Natural killer cell (primary cell): ENCODE measurements around the gene CD48. TPM values are rescaled to one million over a fixed set of nuclear protein-coding genes. Genes with fewer than 3 reads are reported as not detected.
"Not testable (repeated sequence)": the region's sequence is repeated elsewhere in the genome, so short reads cannot be mapped to it uniquely, and the experiment has no call there.

Experiments
- ATAC-seq, 3 donors: fragments of 150-1000 bp in 2 of 3; fragments of 200-7000 bp in 1 of 3; cut with Tn5 transposase; 1 replicate in 1 of 3; 2 replicates in 2 of 3; pipeline ENCODE4 v1.10.0; 2021; ENCODE audit warnings: mild to moderate bottlenecking in 2 of 3, moderate library complexity in 2 of 3
- DNase-seq, 2 donors: peaks; one replicate each; pipeline versions ENCODE4 v3.0.0 to v3.0.0-alpha.2; 2013 to 2021; ENCODE audit warnings: mixed read lengths in 1 of 2
- H3K27ac ChIP-seq: one replicate; pipeline ENCODE4 v1.5.1; 2013; ENCODE audit warnings: mild to moderate bottlenecking, low read length
- H3K27me3 ChIP-seq: one replicate; pipeline ENCODE4 v1.6.1; 2013; ENCODE audit warnings: low read length; ENCODE audit not compliant: control insufficient read depth, insufficient read depth
- H3K36me3 ChIP-seq: one replicate; pipeline ENCODE4 v1.6.1; 2013; ENCODE audit warnings: low read length; ENCODE audit not compliant: control insufficient read depth, insufficient read depth
- H3K4me1 ChIP-seq: one replicate; pipeline ENCODE4 v1.6.1; 2013; ENCODE audit warnings: low read length; ENCODE audit not compliant: control insufficient read depth, insufficient read depth
- H3K4me3 ChIP-seq: one replicate; pipeline ENCODE4 v1.5.1; 2013; ENCODE audit warnings: low read length
- H3K9me3 ChIP-seq: one replicate; pipeline ENCODE4 v1.6.1; 2013; ENCODE audit warnings: low read length; ENCODE audit not compliant: control insufficient read depth, insufficient read depth
- H3K27ac Mint-ChIP-seq, 2 donors: one replicate each; pipeline ENCODE4 v1.8.0; 2022; ENCODE audit warnings: mild to moderate bottlenecking in 2 of 2, mixed read lengths in 2 of 2, moderate library complexity in 1 of 2
- H3K27me3 Mint-ChIP-seq, 2 donors: one replicate each; pipeline ENCODE4 v1.8.0; 2022; ENCODE audit warnings: low read depth in 2 of 2, mixed read lengths in 2 of 2
- H3K36me3 Mint-ChIP-seq: one replicate; pipeline ENCODE4 v1.8.0; 2022; ENCODE audit warnings: mixed read lengths
- H3K4me1 Mint-ChIP-seq, 2 donors: one replicate each; pipeline ENCODE4 v1.8.0; 2022; ENCODE audit warnings: mixed read lengths in 2 of 2
- H3K4me3 Mint-ChIP-seq: one replicate; pipeline ENCODE4 v1.8.0; 2022; ENCODE audit warnings: mild to moderate bottlenecking, moderate library complexity, mixed read lengths
- H3K9me3 Mint-ChIP-seq, 2 donors: one replicate each; pipeline ENCODE4 v1.8.0; 2022; ENCODE audit warnings: mixed read lengths in 2 of 2
- WGBS: methylation state at CpG from one replicate; pipeline ENCODE4 v1.1.7; 2013; ENCODE audit warnings: missing lambda C conversion rate; ENCODE audit not compliant: insufficient coverage; 5-methylcytosine and 5-hydroxymethylcytosine counted together
- intact Hi-C: fragments of 100-400 bp; cut with micrococcal nuclease; formaldehyde crosslinking; loops from one replicate; pipeline ENCODE4 v1.14.2; 2022
- total RNA-seq, 4 donors: library from RNA; stranded (reverse); fragments of 120-200 nt in 1 of 4; gene quantifications; one replicate each; pipeline versions ENCODE4 v1.2.3 to v1.2.4, GENCODE V29; 2013 to 2022
- TF ChIP-seq, protein P1 (sequence below): fragments of 200-600 bp; IDR thresholded peaks from one replicate; pipeline ENCODE4 v1.8.0; 2022; ENCODE audit warnings: antibody characterized with exemption

The CD48 gene
- total RNA-seq, 3 donors from 2014 or later (not counting 1 experiment from before 2014, with no cell fraction given), result 213 to 249 (median 223) TPM

GRCh38 chr1:160653620-160654016 lies 58.0 kb downstream of the CD48 start:
- H3K4me1 Mint-ChIP-seq, result peaks cover 11 to 15% of the 10 kb centered on the region in 2 donors
- TF ChIP-seq, protein P1, sequence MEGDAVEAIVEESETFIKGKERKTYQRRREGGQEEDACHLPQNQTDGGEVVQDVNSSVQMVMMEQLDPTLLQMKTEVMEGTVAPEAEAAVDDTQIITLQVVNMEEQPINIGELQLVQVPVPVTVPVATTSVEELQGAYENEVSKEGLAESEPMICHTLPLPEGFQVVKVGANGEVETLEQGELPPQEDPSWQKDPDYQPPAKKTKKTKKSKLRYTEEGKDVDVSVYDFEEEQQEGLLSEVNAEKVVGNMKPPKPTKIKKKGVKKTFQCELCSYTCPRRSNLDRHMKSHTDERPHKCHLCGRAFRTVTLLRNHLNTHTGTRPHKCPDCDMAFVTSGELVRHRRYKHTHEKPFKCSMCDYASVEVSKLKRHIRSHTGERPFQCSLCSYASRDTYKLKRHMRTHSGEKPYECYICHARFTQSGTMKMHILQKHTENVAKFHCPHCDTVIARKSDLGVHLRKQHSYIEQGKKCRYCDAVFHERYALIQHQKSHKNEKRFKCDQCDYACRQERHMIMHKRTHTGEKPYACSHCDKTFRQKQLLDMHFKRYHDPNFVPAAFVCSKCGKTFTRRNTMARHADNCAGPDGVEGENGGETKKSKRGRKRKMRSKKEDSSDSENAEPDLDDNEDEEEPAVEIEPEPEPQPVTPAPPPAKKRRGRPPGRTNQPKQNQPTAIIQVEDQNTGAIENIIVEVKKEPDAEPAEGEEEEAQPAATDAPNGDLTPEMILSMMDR, result no peak
- DNase-seq, result no peak
- H3K9me3 Mint-ChIP-seq, result no peaks in the 10 kb centered on the region
- H3K36me3 ChIP-seq, result no peaks in the 10 kb centered on the region
- WGBS, result 60% methylated on average over 1 of the region's 2 CpGs
- H3K27me3 ChIP-seq, result no peaks in the 10 kb centered on the region
- peaks cover 7 to 12% of the 10 kb centered on the region in 2 donors for H3K27me3 Mint-ChIP-seq
- no peaks in the 10 kb centered on the region for H3K36me3 Mint-ChIP-seq
- intact Hi-C loops, result no loop called here
- H3K9me3 ChIP-seq, result no peaks in the 10 kb centered on the region
- no peak overlapping the region for H3K4me3 ChIP-seq
- ATAC-seq, result no peak
- no peak overlapping the region for H3K4me3 Mint-ChIP-seq
- H3K4me1 ChIP-seq, result peaks cover 9% of the 10 kb centered on the region
- no peak overlapping the region for H3K27ac ChIP-seq
- H3K27ac Mint-ChIP-seq, result no peak overlapping the region

DNA sequence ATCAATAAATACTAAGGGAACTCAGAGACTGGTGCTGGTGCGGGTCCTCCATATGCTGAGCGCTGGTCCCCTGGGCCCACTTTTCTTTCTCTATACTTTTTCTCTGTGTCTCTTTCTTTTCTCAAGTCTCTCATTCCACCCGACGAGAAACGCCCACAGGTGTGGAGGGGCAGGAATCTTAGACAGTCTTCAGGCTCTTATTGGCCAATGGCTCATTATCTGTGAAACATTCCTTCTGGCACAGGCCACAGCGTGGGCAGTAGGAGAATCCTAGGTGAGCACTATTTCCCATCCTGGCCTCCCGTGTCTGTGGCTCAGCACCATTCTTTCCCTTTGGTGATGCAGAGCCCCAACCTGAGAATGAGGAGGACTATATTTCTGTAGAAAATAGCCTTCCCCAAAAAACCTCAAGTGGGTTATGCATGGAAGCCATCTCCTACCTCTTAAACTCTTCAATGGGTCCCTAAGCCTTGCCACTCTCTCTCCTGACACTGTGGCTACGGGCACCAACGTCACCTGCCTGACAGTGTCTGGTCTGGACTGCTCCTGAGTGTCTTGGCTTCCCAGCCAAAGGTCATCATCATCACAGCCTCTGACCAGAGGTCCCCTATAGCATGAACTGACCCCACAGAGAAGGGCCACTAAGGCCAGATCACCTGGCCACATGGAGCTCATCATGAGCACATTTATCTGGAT lies 58.5 kb downstream of the CD48 start:
- H3K4me1 Mint-ChIP-seq, result peaks cover 11 to 15% of the 10 kb centered on the region in 2 donors
- intact Hi-C loops, result no loop called here

GRCh38 chr1:160652065-160652641 lies 59.5 kb downstream of the CD48 start:
- 79% methylated on average over 8 of the region's 8 CpGs for WGBS
- H3K9me3 ChIP-seq, H3K36me3 Mint-ChIP-seq, H3K4me3 ChIP-seq, H3K27me3 ChIP-seq, H3K27ac ChIP-seq, H3K4me1 ChIP-seq, H3K4me3 Mint-ChIP-seq, H3K9me3 Mint-ChIP-seq, H3K36me3 ChIP-seq, H3K27ac Mint-ChIP-seq, intact Hi-C loops, ATAC-seq: not testable (repeated sequence)
- DNase-seq, result peak in 1 of 2 donors; percentile 39
- Mint-ChIP-seq H3K4me1 (peaks cover 15 to 19% of the 10 kb centered on the region in 2 donors), H3K27me3 (peaks cover 8 to 22% of the 10 kb centered on the region in 2 donors)

More for the DNA sequence above, 58.5 kb downstream of the CD48 start:
- Mint-ChIP-seq H3K36me3 (no peaks in the 10 kb centered on the region), H3K27me3 (peaks cover 4 to 17% of the 10 kb centered on the region in 2 donors), H3K27ac (no peak overlapping the region), H3K4me3 (no peak overlapping the region), H3K9me3 (no peaks in the 10 kb centered on the region)
- ATAC-seq, result no peak
- Histone ChIP-seq H3K27me3 (no peaks in the 10 kb centered on the region), H3K9me3 (no peaks in the 10 kb centered on the region), H3K27ac (no peak overlapping the region), H3K4me1 (peaks cover 9% of the 10 kb centered on the region), H3K36me3 (no peaks in the 10 kb centered on the region), H3K4me3 (no peak overlapping the region)
- TF ChIP-seq, protein P1, result no peak
- no peak for DNase-seq
- WGBS, result 93% methylated on average over 9 of the region's 9 CpGs

DNA sequence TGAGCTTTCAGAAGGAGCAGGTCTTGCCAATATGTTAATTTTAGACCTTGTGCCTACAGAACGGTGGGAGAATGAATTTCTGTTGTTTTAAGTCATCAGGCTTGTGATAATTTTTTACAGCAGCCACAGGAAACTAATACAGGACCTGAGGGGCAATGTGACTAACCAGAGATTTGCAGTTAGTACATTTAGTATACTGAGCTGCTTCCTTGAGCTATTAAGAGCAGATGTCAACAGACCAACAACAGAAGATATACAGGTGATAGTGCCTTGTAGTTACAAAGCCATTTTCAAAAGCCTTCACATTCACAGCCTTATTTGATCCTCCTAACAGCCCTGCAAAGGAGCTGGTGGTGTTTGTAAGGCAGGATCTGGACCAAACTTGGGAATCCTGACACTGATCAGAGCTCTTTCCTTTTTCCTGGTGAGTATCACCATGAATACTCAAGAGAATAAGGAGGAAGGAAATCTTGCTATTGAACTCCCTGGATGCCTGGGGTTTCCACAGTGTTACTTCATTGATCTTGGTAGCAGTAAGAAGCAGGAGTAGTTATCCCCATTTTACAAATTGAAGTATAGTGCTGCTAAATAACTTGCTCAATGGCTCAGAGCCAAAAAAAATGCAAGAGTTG lies 60.1 kb downstream of the CD48 start:
- Histone ChIP-seq H3K36me3 (no peaks in the 10 kb centered on the region), H3K4me3 (no peak overlapping the region), H3K9me3 (no peaks in the 10 kb centered on the region), H3K27ac (no peak overlapping the region), H3K4me1 (peaks cover 14% of the 10 kb centered on the region), H3K27me3 (no peaks in the 10 kb centered on the region)
- intact Hi-C loops, result no loop called here
- WGBS, result 10% methylated on average over 1 of the region's 1 CpG
- Mint-ChIP-seq H3K4me3 (no peak overlapping the region), H3K27ac (peak overlapping the region in 1 of 2 donors; percentile 46), H3K27me3 (peaks cover 8 to 25% of the 10 kb centered on the region in 2 donors), H3K36me3 (no peaks in the 10 kb centered on the region), H3K9me3 (no peaks in the 10 kb centered on the region), H3K4me1 (peaks cover 18 to 23% of the 10 kb centered on the region in 2 donors)
- no peak for ATAC-seq
- DNase-seq, result no peak
- TF ChIP-seq, protein P1, result no peak
